GM18868 (cell line): Measurements from ENCODE around the gene NYNRIN.

Experiments
- ATAC-seq: cut with Tn5 transposase; IDR thresholded peaks from one replicate; pipeline ENCODE4 v1.9.1; 2021; ENCODE audit warnings: mild to moderate bottlenecking, moderate library complexity; ENCODE audit not compliant: unreplicated experiment

Gene NYNRIN

DNA sequence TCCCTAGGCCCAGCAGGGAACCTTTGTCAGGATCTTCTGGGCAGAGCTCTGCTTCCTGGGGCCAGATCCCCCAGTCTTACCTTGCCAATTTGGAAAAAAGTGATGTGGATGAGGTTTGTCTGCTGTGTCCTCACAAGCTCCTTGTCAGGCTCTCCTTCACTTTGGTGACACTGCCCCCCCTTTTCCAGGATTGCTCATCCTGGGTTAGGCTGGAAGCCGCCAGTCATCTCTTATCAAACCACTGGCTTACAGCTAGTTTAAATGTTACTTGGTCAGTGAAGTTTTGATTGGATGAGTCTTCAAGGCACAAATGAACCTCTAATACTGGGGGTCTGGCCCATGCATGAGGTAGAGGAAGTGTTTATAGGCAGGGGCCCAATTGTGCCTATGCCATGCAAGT lies 15.3 kb downstream of the NYNRIN start:
- no peak for ATAC-seq

- ATAC-seq, result no peak
Measured at GRCh38 chr14:24414732-24415420, 16.1 kb downstream of the NYNRIN start.

GRCh38 chr14:24415421-24416253 lies 16.8 kb downstream of the NYNRIN start:
- no peak for ATAC-seq

DNA sequence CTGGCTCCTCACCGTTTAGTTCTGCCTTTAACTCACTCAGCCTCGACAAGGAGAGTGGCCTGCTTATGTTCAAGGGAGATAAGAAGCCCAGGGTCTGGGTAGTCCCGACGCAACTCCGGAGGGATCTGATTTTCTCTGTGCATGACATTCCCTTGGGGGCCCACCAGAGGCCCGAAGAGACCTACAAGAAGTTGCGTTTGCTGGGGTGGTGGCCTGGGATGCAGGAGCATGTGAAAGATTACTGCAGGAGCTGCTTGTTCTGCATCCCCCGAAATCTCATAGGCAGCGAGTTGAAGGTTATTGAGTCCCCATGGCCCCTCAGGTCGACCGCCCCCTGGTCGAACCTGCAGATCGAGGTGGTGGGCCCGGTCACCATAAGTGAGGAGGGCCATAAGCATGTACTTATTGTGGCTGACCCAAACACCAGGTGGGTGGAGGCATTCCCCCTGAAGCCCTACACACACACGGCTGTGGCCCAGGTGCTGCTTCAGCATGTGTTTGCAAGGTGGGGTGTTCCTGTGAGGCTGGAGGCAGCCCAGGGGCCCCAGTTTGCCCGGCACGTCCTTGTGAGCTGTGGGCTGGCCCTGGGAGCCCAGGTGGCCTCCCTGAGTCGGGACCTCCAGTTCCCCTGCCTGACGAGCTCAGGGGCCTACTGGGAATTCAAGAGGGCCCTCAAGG lies 17.6 kb downstream of the NYNRIN start:
- no peak for ATAC-seq

DNA sequence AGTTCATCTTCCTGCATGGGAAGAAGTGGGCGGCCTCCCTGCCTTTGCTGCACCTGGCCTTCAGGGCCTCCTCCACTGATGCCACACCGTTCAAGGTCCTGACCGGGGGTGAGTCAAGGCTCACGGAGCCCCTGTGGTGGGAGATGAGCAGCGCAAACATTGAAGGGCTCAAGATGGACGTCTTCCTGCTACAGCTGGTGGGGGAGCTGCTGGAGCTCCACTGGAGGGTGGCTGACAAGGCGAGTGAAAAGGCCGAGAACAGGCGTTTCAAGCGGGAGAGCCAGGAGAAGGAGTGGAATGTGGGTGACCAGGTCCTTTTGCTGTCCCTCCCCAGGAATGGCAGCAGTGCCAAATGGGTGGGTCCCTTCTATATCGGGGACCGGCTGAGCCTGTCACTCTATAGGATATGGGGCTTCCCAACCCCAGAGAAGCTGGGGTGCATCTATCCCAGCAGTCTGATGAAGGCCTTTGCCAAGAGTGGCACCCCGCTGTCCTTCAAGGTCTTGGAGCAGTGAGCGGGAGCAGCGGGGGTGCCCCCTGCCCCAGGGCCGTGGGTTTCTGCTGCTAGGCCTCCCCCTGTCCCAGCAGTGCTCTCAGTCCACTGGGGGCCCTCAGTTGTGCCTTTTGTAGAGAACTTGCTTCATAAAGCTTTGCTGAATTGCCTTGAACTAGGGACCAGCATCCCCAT lies 18.3 kb downstream of the NYNRIN start:
- no peak for ATAC-seq

GRCh38 chr14:24417832-24418491 lies 19.2 kb downstream of the NYNRIN start:
- ATAC-seq, result no peak

- ATAC-seq, result no peak
Measured at GRCh38 chr14:24418492-24418873, 19.7 kb downstream of the NYNRIN start.

GRCh38 chr14:24422261-24422660 lies 23.5 kb downstream of the NYNRIN start:
- peak; percentile 49 for ATAC-seq

GRCh38 chr14:24422694-24423601 lies 24.1 kb downstream of the NYNRIN start:
- peak; percentile 8 for ATAC-seq

DNA sequence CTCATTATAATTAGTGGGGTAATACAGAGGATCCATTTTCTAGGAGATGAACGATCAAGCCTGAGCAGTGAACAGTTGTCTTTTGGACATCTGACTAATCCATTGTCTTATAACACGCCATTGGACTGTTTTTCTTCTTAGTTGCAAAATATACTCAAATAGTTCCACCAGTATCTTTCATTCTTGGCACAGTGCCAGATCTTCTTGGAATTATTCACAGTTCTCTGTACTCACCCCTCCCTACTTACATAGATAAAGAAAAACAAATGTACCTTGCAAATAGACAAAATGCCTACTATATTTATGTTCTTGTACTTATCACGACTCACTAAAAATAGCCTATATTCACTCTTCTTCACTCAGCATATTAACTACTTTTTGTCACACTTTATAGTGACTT lies 26.9 kb downstream of the NYNRIN start:
- ATAC-seq, result no peak

GRCh38 chr14:24426150-24426911 lies 27.5 kb downstream of the NYNRIN start:
- ATAC-seq, result no peak

DNA sequence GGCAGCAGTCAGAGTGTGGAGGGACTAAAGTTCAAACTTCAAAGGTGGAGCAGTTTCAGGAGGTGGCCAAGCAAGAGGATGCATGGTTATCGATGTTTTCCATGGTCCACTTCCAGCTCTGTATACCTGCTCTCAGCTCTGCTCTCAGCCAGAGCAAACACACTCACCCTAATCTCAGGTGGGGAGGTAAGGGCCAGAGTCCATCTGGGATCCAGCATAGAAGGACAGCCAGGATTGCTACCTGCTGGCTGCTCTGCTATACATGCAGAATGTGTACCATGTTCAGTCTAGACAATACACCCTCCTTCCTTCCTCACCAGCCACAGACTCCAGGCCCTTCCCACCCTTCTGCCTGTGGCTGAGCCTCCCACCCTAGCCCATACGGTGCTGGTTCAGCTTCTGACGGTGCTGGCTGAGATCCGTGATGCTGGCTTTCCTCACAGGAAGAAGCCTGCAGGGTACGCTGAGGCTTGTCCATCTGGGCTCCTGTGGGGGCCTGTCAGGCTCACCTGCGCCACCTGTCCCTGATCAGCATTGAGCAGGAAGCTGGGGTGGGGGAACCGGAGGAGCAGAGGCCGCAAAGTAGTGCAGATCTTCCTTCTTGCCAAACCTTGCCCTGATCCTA lies 28.2 kb downstream of the NYNRIN start:
- no peak for ATAC-seq

- ATAC-seq, result no peak
Measured at GRCh38 chr14:24427537-24428508, 29.0 kb downstream of the NYNRIN start.

- ATAC-seq, result no peak
Measured at GRCh38 chr14:24428628-24429394, 30.0 kb downstream of the NYNRIN start.

GRCh38 chr14:24429395-24430142 lies 30.8 kb downstream of the NYNRIN start, which contains the start of the genes CBLN3 and KHNYN:
Gene CBLN3, minus strand, starts transcription at chr14:24429668. Its CDS starts 614 bp downstream, at chr14:24429054.
Gene KHNYN, plus strand, starts transcription at chr14:24429954. Its CDS starts 777 bp downstream, at chr14:24430731.
- ATAC-seq, result peak; percentile 83
